GM21723 (cell line): Measurements from ENCODE around the gene CCDC150.
A peak's percentile ranks its signal among the peaks of the same experiment; 100 is the strongest.
"Not testable (repeated sequence)": the region's sequence is repeated elsewhere in the genome, so short reads cannot be mapped to it uniquely, and the experiment has no call there.

ENCODE experiments used
- ATAC-seq: cut with Tn5 transposase; IDR thresholded peaks from one replicate; pipeline ENCODE4 v1.9.1; 2021; ENCODE audit warnings: mild to moderate bottlenecking, moderate library complexity; ENCODE audit not compliant: unreplicated experiment

Gene CCDC150

GRCh38 chr2:196630531-196630930 is 9.0 kb upstream of the CCDC150 start:
- ATAC-seq, result no peak

GRCh38 chr2:196635156-196635555 is 4.4 kb upstream of the CCDC150 start:
- ATAC-seq, result no peak

- no peak for ATAC-seq
Measured at GRCh38 chr2:196638765-196639164, 750 bp upstream of the CCDC150 start.

- ATAC-seq, result peak; percentile 2
Measured at GRCh38 chr2:196640031-196640548, 575 bp downstream of the CCDC150 start.

GRCh38 chr2:196649202-196649601 is 9.7 kb downstream of the CCDC150 start:
- no peak for ATAC-seq

- no peak for ATAC-seq
Measured at GRCh38 chr2:196651387-196652094, 12.0 kb downstream of the CCDC150 start.

GRCh38 chr2:196652869-196653268 is 13.4 kb downstream of the CCDC150 start:
- ATAC-seq, result no peak

GRCh38 chr2:196653843-196654242 is 14.3 kb downstream of the CCDC150 start:
- no peak for ATAC-seq

- ATAC-seq, result no peak
Measured at GRCh38 chr2:196655761-196656160, 16.2 kb downstream of the CCDC150 start.

- ATAC-seq, result no peak
Measured at GRCh38 chr2:196657333-196657732, 17.8 kb downstream of the CCDC150 start.

- ATAC-seq, result no peak
Measured at GRCh38 chr2:196659844-196660243, 20.3 kb downstream of the CCDC150 start.

- ATAC-seq, result no peak
Measured at GRCh38 chr2:196660244-196660643, 20.7 kb downstream of the CCDC150 start.

- peak; percentile 48 for ATAC-seq
Measured at GRCh38 chr2:196670342-196670741, 30.8 kb downstream of the CCDC150 start.

- ATAC-seq, result no peak
Measured at GRCh38 chr2:196675963-196676362, 36.4 kb downstream of the CCDC150 start.

- no peak for ATAC-seq
Measured at GRCh38 chr2:196677404-196677803, 37.9 kb downstream of the CCDC150 start.

GRCh38 chr2:196679368-196679767 is 39.9 kb downstream of the CCDC150 start:
- ATAC-seq, result no peak

- ATAC-seq, result no peak
Measured at GRCh38 chr2:196681510-196681909, 42.0 kb downstream of the CCDC150 start.

- ATAC-seq, result no peak
Measured at GRCh38 chr2:196685792-196686191, 46.3 kb downstream of the CCDC150 start.

- not testable (repeated sequence) for ATAC-seq
Measured at GRCh38 chr2:196686737-196687136, 47.2 kb downstream of the CCDC150 start.

GRCh38 chr2:196696423-196697079 is 57.0 kb downstream of the CCDC150 start:
- no peak for ATAC-seq

GRCh38 chr2:196697825-196698224 is 58.3 kb downstream of the CCDC150 start:
- ATAC-seq, result no peak

- ATAC-seq, result no peak
Measured at GRCh38 chr2:196702641-196703040, 63.1 kb downstream of the CCDC150 start.
